Measurements from ENCODE around the gene LMBRD2.

The LMBRD2 gene

GRCh38 chr5:36056422-36056821 is 95.3 kb downstream of the LMBRD2 start:
- DNase-seq (ENCODE audit: extremely low spot score, insufficient read length, low read depth) (no peak), FAIRE-seq (no peak)

GRCh38 chr5:36055984-36056383 is 95.7 kb downstream of the LMBRD2 start:
- DNase-seq (ENCODE audit: extremely low spot score, insufficient read length, low read depth) (no peak), FAIRE-seq (no peak)

- FAIRE-seq = no peak
- no peak for DNase-seq (ENCODE audit: extremely low spot score, insufficient read length, low read depth)
Measured at GRCh38 chr5:36054647-36055046, 97.0 kb downstream of the LMBRD2 start.

- no peak for FAIRE-seq
- no peak for DNase-seq (ENCODE audit: extremely low spot score, insufficient read length, low read depth)
Measured at GRCh38 chr5:36052538-36052937, 99.1 kb downstream of the LMBRD2 start.

- DNase-seq (ENCODE audit: extremely low spot score, insufficient read length, low read depth) = no peak
- no peak for FAIRE-seq
Measured at GRCh38 chr5:36049949-36050348, 101.7 kb downstream of the LMBRD2 start.

Data from GM18507 (cell line).